IPS-15b (cell line): ENCODE measurements around the gene FAM200C.

Experiments used
- H3K27me3 ChIP-seq: one replicate; pipeline ENCODE4 v1.6.1; 2013; ENCODE audit warnings: low read length; ENCODE audit not compliant: control insufficient read depth, insufficient read depth
- H3K36me3 ChIP-seq: one replicate; pipeline ENCODE4 v1.6.1; 2013; ENCODE audit warnings: low read length; ENCODE audit not compliant: control insufficient read depth, insufficient read depth
- H3K4me1 ChIP-seq: one replicate; pipeline ENCODE4 v1.6.1; 2013; ENCODE audit warnings: mild to moderate bottlenecking, low read length; ENCODE audit not compliant: control insufficient read depth, insufficient read depth
- H3K4me3 ChIP-seq: one replicate; pipeline ENCODE4 v1.5.1; 2013; ENCODE audit warnings: low read depth, low read length
- H3K9ac ChIP-seq: one replicate; pipeline ENCODE4 v1.6.1; 2013; ENCODE audit warnings: low read depth, mild to moderate bottlenecking, low read length
- H3K9me3 ChIP-seq: one replicate; pipeline ENCODE4 v1.6.1; 2013; ENCODE audit warnings: mild to moderate bottlenecking, low read length; ENCODE audit not compliant: control insufficient read depth, insufficient read depth

The FAM200C gene

GRCh38 chr5:160349249-160349934, 50.5 kb downstream of the FAM200C start:
- H3K4me1 ChIP-seq = no peaks in the 10 kb centered on the region
- no peaks in the 10 kb centered on the region for H3K9me3 ChIP-seq
- no peak overlapping the region for H3K4me3 ChIP-seq
- no peak overlapping the region for H3K9ac ChIP-seq
- H3K36me3 ChIP-seq = no peaks in the 10 kb centered on the region
- no peaks in the 10 kb centered on the region for H3K27me3 ChIP-seq

GRCh38 chr5:160348080-160348479, 51.8 kb downstream of the FAM200C start:
- H3K4me3 ChIP-seq = no peak overlapping the region
- H3K27me3 ChIP-seq = no peaks in the 10 kb centered on the region
- no peaks in the 10 kb centered on the region for H3K4me1 ChIP-seq
- no peaks in the 10 kb centered on the region for H3K36me3 ChIP-seq
- no peaks in the 10 kb centered on the region for H3K9me3 ChIP-seq
- H3K9ac ChIP-seq = no peak overlapping the region

- Histone ChIP-seq H3K4me1 (no peaks in the 10 kb centered on the region), H3K4me3 (no peak overlapping the region), H3K9me3 (no peaks in the 10 kb centered on the region), H3K9ac (no peak overlapping the region), H3K36me3 (no peaks in the 10 kb centered on the region), H3K27me3 (no peaks in the 10 kb centered on the region)
Measured at GRCh38 chr5:160347448-160347847, 52.4 kb downstream of the FAM200C start.
